Activated naive CD8-positive, alpha-beta T cell (primary cell): ENCODE measurements around the gene EPS8L2.

Source experiments
- H3K27ac Mint-ChIP-seq: one replicate; pipeline ENCODE4 v1.8.0; 2021; ENCODE audit warnings: mixed read lengths
- H3K27me3 Mint-ChIP-seq: one replicate; pipeline ENCODE4 v1.8.0; 2021; ENCODE audit warnings: mixed read lengths
- H3K36me3 Mint-ChIP-seq: one replicate; pipeline ENCODE4 v1.8.0; 2021; ENCODE audit warnings: mixed read lengths
- H3K4me1 Mint-ChIP-seq: one replicate; pipeline ENCODE4 v1.8.0; 2021; ENCODE audit warnings: low read depth, mixed read lengths
- H3K4me3 Mint-ChIP-seq: one replicate; pipeline ENCODE4 v1.8.0; 2021; ENCODE audit warnings: mild to moderate bottlenecking, mixed read lengths
- H3K9me3 Mint-ChIP-seq: one replicate; pipeline ENCODE4 v1.8.0; 2021; ENCODE audit warnings: low read depth, mixed read lengths

EPS8L2 gene

DNA sequence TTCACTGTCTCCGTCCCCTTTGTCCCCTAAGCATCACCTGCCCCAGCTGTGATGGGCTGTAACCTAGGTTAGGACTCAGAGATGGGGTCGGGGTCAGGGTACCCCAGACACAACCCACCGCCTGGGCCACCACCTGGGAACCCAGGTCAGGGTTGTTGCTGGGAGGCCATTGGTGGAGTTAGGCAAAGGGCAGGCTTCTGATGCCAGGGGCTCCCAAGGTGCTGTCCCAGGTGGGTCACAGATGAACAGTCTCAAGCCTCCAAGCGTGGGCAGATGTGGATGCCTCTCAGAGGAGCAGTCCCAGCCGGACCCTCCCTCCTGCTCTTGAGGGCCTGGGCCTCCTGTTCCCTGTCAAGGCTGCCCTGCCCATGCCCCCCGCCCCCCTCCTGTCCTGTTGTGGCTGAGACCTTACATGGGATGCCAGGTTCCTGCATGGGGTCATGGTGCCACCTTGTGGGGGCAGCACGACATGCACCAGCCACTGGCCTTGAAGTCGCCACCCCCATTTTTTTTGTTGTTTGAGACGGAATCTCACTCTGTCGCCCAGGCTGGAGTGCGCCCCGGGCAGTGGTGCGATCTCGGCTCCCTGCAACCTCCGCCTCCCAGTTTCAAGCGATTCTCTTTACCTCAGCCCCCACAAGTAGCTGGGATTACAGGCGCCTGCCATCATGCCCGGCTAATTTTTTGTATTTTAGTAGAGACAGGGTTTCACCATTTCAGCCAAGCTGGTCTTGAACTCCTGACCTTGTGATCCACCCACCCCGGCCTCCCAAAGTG, 59.2 kb downstream of the EPS8L2 start:
- Mint-ChIP-seq H3K9me3 (no peaks in the 10 kb centered on the region), H3K27ac (no peak overlapping the region), H3K36me3 (no peaks in the 10 kb centered on the region), H3K27me3 (no peaks in the 10 kb centered on the region), H3K4me3 (no peak overlapping the region), H3K4me1 (peaks cover 5% of the 10 kb centered on the region)

DNA sequence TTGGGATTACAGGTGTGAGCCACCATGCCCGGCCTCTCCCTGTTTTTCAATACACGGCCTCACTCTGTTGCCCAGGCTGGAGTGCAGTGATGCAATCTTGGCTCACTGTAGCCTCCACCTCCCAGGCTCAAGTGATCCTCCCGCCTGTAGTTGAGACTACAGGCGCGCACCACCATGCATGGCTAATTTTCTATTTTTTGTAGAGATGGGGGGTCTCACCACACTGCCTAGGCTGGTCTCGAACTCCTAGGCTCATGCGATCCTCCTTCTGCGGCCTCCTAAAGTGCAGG, 59.7 kb downstream of the EPS8L2 start:
- peaks cover 5% of the 10 kb centered on the region for H3K4me1 Mint-ChIP-seq
- no peaks in the 10 kb centered on the region for H3K36me3 Mint-ChIP-seq
- no peak overlapping the region for H3K4me3 Mint-ChIP-seq
- no peaks in the 10 kb centered on the region for H3K27me3 Mint-ChIP-seq
- no peaks in the 10 kb centered on the region for H3K9me3 Mint-ChIP-seq
- no peak overlapping the region for H3K27ac Mint-ChIP-seq

DNA sequence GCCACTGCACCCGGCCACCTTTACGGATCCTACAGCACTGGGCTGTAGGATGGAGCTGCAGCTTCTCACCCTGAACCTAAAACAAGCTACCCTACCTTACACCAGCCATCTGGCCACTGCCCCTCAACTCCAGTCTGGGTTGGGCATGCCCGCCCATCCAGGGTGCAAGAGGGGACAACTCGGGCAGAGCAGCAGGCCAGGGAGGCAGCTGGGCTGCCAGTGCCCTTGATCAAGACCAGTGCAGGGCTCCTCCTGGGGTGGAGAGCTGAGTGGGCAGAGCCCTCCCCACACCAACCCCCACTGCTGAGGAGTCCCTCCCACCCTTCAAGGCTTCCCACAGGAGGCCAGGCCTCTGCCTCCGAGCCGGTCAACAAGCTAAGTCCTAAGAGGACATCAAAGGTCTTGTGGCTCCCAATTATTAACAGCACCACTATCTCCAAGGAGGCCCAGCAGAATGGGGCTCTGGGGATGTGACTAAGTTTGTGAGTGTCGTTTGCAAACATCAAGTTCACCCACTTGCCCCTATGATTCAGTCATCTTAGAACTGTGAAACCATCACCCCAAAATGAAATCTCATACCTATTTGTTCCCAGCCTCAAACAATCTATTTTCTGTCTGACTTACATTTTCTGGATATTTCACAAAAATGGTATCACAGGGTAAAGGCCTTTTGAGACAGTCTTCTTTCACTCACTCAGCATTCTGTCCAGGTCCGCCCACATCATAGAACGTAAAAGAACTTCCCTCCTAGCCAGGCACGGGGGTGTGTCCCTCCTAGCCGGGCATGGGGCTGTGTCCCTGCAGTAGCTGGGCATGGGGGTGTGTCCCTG, 60.3 kb downstream of the EPS8L2 start:
- no peak overlapping the region for H3K4me3 Mint-ChIP-seq
- H3K27me3 Mint-ChIP-seq, result no peaks in the 10 kb centered on the region
- no peaks in the 10 kb centered on the region for H3K9me3 Mint-ChIP-seq
- no peaks in the 10 kb centered on the region for H3K36me3 Mint-ChIP-seq
- peaks cover 5% of the 10 kb centered on the region for H3K4me1 Mint-ChIP-seq
- H3K27ac Mint-ChIP-seq, result no peak overlapping the region

DNA sequence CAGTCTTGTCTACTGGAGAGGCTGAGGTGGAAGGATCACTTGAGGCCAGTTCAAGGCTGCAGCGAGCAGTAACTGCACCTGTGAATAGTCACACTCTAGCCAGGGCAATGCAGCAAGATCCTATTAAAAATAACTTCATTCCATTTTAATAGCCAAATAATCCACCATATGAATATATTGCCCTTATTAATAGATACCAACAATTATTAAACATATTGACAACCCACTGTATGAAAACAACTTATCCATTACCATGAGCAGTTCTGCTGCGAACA, 60.8 kb downstream of the EPS8L2 start:
- Mint-ChIP-seq H3K27ac (no peak overlapping the region), H3K9me3 (no peaks in the 10 kb centered on the region), H3K4me3 (no peak overlapping the region), H3K27me3 (no peaks in the 10 kb centered on the region), H3K4me1 (peaks cover 5% of the 10 kb centered on the region), H3K36me3 (no peaks in the 10 kb centered on the region)

DNA sequence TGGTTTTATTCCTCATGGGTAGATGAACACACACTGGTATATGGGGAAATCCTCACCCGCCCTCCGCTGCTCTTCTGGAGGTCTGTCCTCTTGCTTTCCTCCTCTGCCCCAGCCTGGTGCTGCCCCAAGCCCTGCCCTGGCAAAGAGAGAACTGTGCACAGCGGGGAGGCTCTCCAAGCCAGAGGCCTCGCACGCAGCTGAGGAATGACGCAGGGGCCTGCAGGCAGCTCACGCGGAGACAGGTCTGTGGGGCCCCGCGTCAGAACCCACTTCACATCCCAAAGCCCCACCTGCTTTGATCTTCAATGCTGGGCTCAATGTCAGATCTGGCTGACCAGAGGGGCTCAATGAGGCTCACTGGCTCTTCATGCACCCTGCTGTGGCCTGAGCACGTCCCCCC, 61.2 kb downstream of the EPS8L2 start:
- Mint-ChIP-seq H3K27ac (no peak overlapping the region), H3K4me3 (no peak overlapping the region), H3K4me1 (peaks cover 3% of the 10 kb centered on the region), H3K27me3 (no peaks in the 10 kb centered on the region), H3K9me3 (no peaks in the 10 kb centered on the region), H3K36me3 (no peaks in the 10 kb centered on the region)

DNA sequence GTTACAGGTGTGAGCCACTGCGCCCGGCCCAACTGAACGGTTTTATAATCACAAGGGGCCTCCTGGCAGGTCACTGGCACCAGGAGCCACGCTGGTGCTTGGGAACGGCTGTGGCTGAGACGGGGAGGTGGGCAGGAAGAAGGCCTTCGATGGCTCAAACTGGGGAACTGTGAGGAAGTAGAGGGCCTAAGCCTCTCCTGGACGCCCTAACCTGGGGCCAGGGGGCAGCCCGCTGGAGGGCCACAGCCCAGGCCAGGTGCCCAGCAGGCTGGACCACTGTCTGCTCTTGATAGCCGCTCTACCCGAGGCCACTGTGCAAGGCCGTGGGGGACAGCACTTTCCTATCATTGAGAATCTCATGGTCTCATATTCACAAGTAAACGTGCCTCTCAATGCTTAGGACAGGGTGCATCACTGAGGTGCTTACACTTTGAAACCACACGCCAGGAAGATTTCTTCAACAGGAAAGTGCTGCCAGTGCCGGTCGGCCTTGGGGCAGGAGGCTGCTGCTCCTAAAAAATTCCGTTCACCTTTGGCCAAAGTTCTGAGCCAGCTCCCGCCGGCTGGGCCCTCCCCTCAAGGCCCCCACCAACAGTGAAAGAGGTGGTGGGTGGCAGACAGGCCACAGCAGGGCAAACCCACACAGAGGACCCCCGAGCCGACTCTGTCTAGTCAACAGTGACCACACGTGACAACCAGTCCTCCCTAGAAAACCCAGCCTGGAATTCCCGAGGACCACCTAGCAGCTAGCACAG, 64.0 kb downstream of the EPS8L2 start:
- no peak overlapping the region for H3K4me3 Mint-ChIP-seq
- H3K9me3 Mint-ChIP-seq, result no peaks in the 10 kb centered on the region

DNA sequence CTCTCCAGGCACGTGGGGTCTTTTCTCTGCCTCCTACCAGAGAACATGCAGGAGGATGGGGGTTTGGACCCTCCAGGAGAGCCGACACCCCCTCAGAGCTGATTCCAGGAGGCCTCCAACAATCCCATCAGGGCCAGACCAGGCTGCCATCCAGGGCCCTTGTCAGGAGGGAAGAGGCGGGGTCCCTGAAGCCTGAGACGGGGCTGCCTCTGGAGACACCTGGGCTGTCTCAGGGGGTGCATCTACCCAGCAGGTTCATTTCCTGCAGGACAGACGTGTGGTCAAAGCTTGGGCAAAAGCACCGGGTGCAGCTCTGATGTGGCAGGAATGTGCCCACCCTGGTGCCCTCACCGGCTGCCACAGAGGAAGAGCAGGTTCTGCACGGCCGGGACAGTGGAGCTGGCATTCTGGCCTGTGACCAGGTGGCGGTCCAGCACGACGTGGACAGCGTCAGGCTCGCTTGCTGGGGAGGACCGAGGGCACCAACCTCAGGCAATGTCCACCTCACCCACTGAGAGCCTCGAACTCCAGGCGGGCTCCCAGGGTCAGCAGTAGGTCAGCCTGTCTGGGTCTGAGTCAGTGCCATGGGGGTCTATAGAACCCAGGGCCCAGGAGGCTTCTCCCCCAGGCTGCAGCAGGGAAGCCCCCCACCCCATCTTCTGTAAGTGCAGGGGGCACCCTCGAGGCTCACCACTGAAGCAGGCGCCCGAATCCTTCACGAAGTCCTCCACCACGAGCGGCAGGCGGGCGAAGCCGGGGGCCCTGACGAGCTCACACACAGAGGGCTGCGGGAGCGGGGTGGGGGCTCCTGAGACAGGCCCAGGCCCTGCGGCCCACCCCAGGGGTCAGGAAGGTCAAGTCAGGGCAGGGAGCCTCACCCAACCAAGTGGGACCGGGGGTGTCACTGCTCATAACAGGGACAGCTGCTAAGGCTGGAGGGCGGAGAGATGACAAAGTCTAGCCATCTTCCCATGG, 64.9 kb downstream of the EPS8L2 start:
- H3K27ac Mint-ChIP-seq, result no peak overlapping the region
- H3K9me3 Mint-ChIP-seq, result no peaks in the 10 kb centered on the region
- no peaks in the 10 kb centered on the region for H3K36me3 Mint-ChIP-seq
- peaks cover 13% of the 10 kb centered on the region for H3K4me1 Mint-ChIP-seq
- H3K27me3 Mint-ChIP-seq, result no peaks in the 10 kb centered on the region
- H3K4me3 Mint-ChIP-seq, result no peak overlapping the region

More for the DNA sequence above, 64.0 kb downstream of the EPS8L2 start:
- no peak overlapping the region for H3K27ac Mint-ChIP-seq
- H3K4me1 Mint-ChIP-seq, result peaks cover 7% of the 10 kb centered on the region
- H3K36me3 Mint-ChIP-seq, result no peaks in the 10 kb centered on the region
- H3K27me3 Mint-ChIP-seq, result no peaks in the 10 kb centered on the region

DNA sequence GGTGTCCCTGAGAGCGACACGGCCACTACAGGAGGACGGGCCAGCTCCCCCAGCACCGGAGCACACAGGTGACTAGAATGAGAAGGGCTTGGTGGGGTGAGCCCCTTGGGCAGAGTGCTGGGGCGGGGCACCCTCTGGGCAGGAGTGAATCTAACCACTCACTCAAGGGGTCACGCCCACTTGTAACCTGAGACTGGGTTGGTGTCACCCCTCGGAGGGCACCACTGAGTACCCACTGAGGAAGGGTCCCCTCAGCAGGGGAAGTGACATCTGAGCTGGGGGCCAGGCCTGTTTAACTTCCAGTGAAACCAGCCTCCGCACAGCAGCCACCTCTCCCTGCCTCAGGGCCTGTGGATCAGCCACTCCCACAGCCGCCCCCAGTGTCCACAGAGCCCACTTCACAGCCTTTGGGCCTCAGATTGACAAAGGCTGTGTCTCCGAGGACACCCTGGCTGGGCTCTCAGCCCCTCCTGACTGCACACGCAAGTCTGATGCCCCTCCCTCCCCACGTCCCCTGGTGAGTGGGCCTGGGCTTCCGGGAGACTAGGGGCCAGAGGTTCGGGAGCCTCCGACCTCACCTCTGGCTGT, 65.7 kb downstream of the EPS8L2 start:
- Mint-ChIP-seq H3K27ac (no peak overlapping the region), H3K4me3 (no peak overlapping the region), H3K36me3 (no peaks in the 10 kb centered on the region), H3K4me1 (peaks cover 16% of the 10 kb centered on the region), H3K9me3 (no peaks in the 10 kb centered on the region), H3K27me3 (no peaks in the 10 kb centered on the region)

DNA sequence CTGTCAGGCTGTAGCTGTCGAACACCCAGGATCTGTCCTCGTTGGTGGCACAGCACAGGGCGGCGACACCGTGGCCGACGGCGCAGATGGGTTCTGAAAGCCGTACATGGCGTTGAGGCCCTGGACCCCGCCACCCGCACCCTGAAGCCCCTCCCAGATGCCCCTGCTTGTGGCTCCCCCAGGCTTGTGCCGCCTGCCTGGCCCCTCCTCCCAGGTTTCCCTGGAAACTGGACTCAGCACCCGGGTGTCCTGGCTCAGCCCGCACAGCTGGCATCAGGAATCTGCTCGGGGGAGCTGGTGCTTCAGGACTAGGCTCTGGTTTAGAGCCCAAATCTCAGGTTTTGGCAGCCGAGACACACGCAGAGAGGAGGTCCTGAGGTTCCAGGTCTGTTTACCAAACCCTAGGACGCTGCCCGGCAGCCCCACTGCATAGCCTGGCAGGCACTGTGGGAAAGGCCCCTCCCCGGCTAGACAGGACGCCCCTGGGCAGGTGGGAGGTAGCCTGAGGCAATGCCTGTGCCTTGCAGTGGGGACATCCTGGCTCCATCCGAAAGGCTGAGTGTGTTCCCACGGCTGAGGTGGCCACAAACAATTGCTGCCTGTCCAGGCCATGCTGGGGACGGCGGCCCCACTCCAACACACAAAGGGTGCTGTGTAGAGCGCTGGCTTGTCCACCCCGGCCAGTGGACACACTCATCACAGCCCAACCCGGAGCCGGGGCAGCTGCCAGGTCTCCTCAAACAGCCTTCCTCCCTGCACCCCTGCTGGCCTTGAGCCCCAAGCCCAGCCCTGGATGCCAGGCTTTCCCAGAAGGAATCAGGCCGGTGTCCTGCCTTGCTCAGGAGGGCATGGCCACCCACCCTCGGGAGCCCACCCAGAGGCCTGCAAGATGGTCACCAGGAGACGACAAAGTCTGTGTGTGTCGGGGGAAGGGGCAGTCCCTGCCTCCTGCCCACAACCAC, 66.7 kb downstream of the EPS8L2 start:
- Mint-ChIP-seq H3K4me1 (peaks cover 16% of the 10 kb centered on the region), H3K27ac (no peak overlapping the region), H3K9me3 (no peaks in the 10 kb centered on the region), H3K36me3 (no peaks in the 10 kb centered on the region), H3K4me3 (no peak overlapping the region), H3K27me3 (no peaks in the 10 kb centered on the region)

DNA sequence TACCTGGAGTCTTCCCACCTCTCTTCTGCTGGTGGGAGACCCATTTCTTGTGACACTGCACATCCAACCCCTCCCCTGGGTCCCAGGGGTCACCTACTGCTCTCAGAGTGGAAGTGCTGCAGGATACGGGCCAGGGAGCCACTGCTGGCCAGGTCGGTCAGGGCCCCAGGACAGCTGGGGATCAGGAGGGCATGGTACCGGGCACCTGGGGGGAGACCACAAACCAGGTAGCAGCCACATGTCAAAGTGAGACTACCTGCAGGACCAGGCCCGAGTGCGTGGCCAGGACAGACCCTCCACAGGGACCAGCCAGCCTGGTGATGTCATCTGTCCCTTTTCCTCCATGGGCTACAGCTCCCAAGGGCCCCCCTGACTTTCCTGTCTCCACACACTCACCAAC, 67.4 kb downstream of the EPS8L2 start:
- Mint-ChIP-seq H3K9me3 (no peaks in the 10 kb centered on the region), H3K4me3 (no peak overlapping the region), H3K27me3 (no peaks in the 10 kb centered on the region), H3K4me1 (peaks cover 16% of the 10 kb centered on the region), H3K27ac (no peak overlapping the region), H3K36me3 (no peaks in the 10 kb centered on the region)

DNA sequence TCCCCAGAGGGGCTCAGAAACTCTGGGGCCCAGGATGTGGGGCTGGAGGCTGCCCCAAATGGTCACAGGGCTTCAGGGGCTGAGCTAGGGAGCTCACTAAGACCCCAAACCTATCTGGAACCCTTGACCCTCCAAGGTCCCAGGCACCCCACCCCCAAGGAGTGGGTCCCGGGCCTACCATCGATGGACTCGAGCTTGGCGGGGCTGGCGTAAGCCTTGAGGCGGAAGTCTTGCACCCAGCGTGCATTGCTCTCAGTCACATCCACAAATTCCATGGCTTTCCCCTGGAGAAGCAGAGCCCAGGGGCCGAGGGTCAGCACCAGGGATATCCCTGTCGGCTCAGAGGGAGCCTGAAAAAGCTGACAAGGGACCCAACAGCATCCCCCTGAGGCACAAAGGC, 67.8 kb downstream of the EPS8L2 start:
- Mint-ChIP-seq H3K4me1 (peaks cover 16% of the 10 kb centered on the region), H3K27ac (no peak overlapping the region), H3K9me3 (no peaks in the 10 kb centered on the region), H3K4me3 (no peak overlapping the region), H3K36me3 (no peaks in the 10 kb centered on the region), H3K27me3 (no peaks in the 10 kb centered on the region)

DNA sequence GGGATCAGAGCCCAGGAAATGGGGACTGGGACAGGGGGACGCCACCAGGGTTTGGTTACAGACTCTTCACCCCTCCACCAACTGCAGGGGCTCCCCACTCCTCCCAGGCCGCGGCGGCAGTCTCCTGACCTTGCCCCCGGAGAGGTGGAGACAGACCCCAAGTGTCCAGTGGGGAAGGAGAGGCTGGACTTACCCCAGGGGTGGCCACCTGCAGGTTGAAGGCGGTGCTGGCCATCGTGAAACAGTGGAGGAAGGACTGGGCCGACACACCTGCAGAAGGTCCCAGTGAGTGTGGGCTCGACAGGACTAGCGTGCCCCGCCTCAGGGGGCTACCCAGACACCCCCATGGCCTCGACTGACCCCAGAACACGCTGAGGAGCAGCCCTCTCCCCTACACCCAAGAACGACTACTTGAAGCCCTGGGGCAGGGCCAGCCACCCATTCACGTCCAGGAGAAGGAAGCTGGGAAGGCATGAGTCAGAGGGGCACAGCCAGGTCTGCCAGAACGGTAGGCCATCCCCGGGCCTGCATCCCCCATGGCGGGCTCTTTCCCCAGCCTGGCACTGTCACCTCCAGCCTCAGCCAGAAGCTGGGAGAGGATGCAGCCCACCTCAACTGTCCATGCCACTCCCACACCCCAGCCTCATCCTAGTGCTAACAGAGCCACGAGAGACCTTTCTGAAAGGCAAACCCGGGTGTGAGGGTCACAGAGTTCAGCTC, 69.0 kb downstream of the EPS8L2 start:
- no peak overlapping the region for H3K27ac Mint-ChIP-seq
- no peaks in the 10 kb centered on the region for H3K36me3 Mint-ChIP-seq

DNA sequence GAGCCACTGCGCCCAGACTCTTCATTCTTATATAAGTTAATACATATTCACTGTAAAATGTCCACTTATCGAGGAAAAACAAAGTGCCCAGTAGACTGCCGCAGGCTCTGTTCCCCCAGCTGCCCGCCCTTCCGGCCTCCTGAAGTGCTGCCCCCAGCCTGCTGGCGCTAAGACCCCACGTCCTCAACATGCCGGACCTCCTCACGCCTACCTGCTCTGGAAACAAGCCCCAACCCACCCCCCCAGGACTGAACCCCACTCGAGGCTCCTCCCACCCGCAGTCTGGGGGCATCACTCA, 70.2 kb downstream of the EPS8L2 start:
- H3K4me1 Mint-ChIP-seq, result peaks cover 26% of the 10 kb centered on the region
- no peaks in the 10 kb centered on the region for H3K36me3 Mint-ChIP-seq

More for the DNA sequence above, 69.0 kb downstream of the EPS8L2 start:
- peak overlapping the region; percentile 77 for H3K4me3 Mint-ChIP-seq
- H3K27me3 Mint-ChIP-seq, result no peaks in the 10 kb centered on the region
- H3K9me3 Mint-ChIP-seq, result no peaks in the 10 kb centered on the region
- peaks cover 23% of the 10 kb centered on the region for H3K4me1 Mint-ChIP-seq

More for the DNA sequence above, 70.2 kb downstream of the EPS8L2 start:
- no peaks in the 10 kb centered on the region for H3K9me3 Mint-ChIP-seq
- peak overlapping the region; percentile 82 for H3K27ac Mint-ChIP-seq
- no peaks in the 10 kb centered on the region for H3K27me3 Mint-ChIP-seq
- H3K4me3 Mint-ChIP-seq, result peak overlapping the region; percentile 92
